ENCODE data around the gene ATP6V1C2. TPM values are rescaled to one million over a fixed set of nuclear protein-coding genes. Genes with fewer than 3 reads are reported as not detected.

The ATP6V1C2 gene
- total and polyA plus RNA-seq, 2 donors (not counting 1 experiment from before 2014, with no cell fraction given) = under 0.01 TPM; not detected in 1

DNA sequence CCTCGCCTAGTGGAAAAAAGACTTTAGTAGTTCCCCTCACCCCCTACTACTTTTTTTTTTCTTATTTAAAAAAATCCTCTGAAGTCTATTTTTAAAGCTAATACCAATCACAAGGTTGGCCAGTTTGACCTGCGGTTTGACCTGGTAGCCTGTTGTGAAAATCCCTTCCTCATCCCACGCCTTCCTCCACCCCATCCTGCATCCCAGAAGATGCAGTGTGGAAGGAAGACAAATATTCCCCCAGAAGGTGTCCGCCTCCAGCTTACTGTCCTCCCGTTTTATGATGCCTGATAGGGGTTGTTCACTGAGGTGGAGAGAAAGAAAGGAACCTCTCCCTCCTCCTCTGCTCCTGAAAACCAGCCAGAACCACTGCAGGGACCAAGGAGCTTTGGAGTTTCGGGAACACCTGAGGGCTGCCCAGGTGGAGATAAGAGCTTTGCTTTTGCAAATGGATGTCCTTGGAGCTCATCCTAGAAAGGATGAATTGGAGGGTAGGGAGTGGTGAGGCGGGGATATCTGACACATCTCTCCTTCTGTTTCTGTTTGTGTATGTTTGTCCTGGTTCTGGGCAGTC, 909 bp downstream of the ATP6V1C2 start:
- H3K4me3 ChIP-seq (replicated peaks in 1 of 4; ENCODE audit: control extremely low read depth in 1 of 4, insufficient read depth in 1 of 4, low read depth in 3 of 4, low read length in 4 of 4) = peak overlapping the region in 1 of 4 experiments; percentile 43
- no peaks in the 10 kb centered on the region for H3K79me2 ChIP-seq (ENCODE audit: control insufficient read depth, insufficient read depth, low read length)
- peaks cover 31% of the 10 kb centered on the region for H3K27me3 ChIP-seq (ENCODE audit: control insufficient read depth, insufficient read depth, low read length)
- TF ChIP-seq EZH2 (IDR thresholded peaks at IDR 0.05; ENCODE audit: low read length, missing control alignments) = peak; percentile 30
- TF ChIP-seq, protein P1, sequence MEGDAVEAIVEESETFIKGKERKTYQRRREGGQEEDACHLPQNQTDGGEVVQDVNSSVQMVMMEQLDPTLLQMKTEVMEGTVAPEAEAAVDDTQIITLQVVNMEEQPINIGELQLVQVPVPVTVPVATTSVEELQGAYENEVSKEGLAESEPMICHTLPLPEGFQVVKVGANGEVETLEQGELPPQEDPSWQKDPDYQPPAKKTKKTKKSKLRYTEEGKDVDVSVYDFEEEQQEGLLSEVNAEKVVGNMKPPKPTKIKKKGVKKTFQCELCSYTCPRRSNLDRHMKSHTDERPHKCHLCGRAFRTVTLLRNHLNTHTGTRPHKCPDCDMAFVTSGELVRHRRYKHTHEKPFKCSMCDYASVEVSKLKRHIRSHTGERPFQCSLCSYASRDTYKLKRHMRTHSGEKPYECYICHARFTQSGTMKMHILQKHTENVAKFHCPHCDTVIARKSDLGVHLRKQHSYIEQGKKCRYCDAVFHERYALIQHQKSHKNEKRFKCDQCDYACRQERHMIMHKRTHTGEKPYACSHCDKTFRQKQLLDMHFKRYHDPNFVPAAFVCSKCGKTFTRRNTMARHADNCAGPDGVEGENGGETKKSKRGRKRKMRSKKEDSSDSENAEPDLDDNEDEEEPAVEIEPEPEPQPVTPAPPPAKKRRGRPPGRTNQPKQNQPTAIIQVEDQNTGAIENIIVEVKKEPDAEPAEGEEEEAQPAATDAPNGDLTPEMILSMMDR (conservative IDR thresholded peaks at IDR 0.05 in 1 of 2, IDR thresholded peaks at IDR 0.05 in 1 of 2; ENCODE audit: low read depth in 1 of 2, low read length in 2 of 2) = no peak
- DNase-seq (ENCODE audit: low read depth in 2 of 2) = no peak
- H3K4me1 ChIP-seq (ENCODE audit: control insufficient read depth, extremely low read depth, insufficient read depth, low read length) = peaks cover 5% of the 10 kb centered on the region
- no peak overlapping the region for H2AFZ ChIP-seq (ENCODE audit: low read length)
- H3K36me3 ChIP-seq (ENCODE audit: control insufficient read depth, insufficient read depth, low read length) = no peaks in the 10 kb centered on the region
- H4K20me1 ChIP-seq (ENCODE audit: control insufficient read depth, extremely low read depth, insufficient read depth, low read length) = no peaks in the 10 kb centered on the region
- H3K27ac ChIP-seq (ENCODE audit: insufficient read depth, low read length) = no peak overlapping the region
- H3K9me3 ChIP-seq (ENCODE audit: control insufficient read depth, insufficient read depth, low read depth, low read length) = no peaks in the 10 kb centered on the region
- H3K4me2 ChIP-seq (ENCODE audit: extremely low read depth, insufficient read depth, low read length) = no peak overlapping the region
- H3K9ac ChIP-seq (ENCODE audit: insufficient read depth, low read length) = no peak overlapping the region

GRCh38 chr2:10732924-10733565, 11.6 kb downstream of the ATP6V1C2 start:
- no peaks in the 10 kb centered on the region for H3K4me1 ChIP-seq (ENCODE audit: control insufficient read depth, extremely low read depth, insufficient read depth, low read length)

GRCh38 chr2:10733566-10733925, 12.1 kb downstream of the ATP6V1C2 start:
- Histone ChIP-seq H4K20me1 (ENCODE audit: control insufficient read depth, extremely low read depth, insufficient read depth, low read length) (no peaks in the 10 kb centered on the region), H3K79me2 (ENCODE audit: control insufficient read depth, insufficient read depth, low read length) (no peaks in the 10 kb centered on the region), H3K9ac (ENCODE audit: insufficient read depth, low read length) (no peak overlapping the region), H3K27ac (ENCODE audit: insufficient read depth, low read length) (no peak overlapping the region), H3K27me3 (ENCODE audit: control insufficient read depth, insufficient read depth, low read length) (no peaks in the 10 kb centered on the region), H3K9me3 (ENCODE audit: control insufficient read depth, insufficient read depth, low read depth, low read length) (no peaks in the 10 kb centered on the region), H3K4me3 (replicated peaks in 1 of 4; ENCODE audit: control extremely low read depth in 1 of 4, insufficient read depth in 1 of 4, low read depth in 3 of 4, low read length in 4 of 4) (no peak overlapping the region), H3K4me2 (ENCODE audit: extremely low read depth, insufficient read depth, low read length) (no peak overlapping the region), H2AFZ (ENCODE audit: low read length) (no peak overlapping the region), H3K4me1 (ENCODE audit: control insufficient read depth, extremely low read depth, insufficient read depth, low read length) (no peaks in the 10 kb centered on the region), H3K36me3 (ENCODE audit: control insufficient read depth, insufficient read depth, low read length) (no peaks in the 10 kb centered on the region)
- no peak for DNase-seq (ENCODE audit: low read depth in 2 of 2)
- no peak for TF ChIP-seq EZH2 (IDR thresholded peaks at IDR 0.05; ENCODE audit: low read length, missing control alignments)
- TF ChIP-seq, protein P1 (conservative IDR thresholded peaks at IDR 0.05 in 1 of 2, IDR thresholded peaks at IDR 0.05 in 1 of 2; ENCODE audit: low read depth in 1 of 2, low read length in 2 of 2) = no peak

More at GRCh38 chr2:10732924-10733565, 11.6 kb downstream of the ATP6V1C2 start:
- no peak overlapping the region for H3K27ac ChIP-seq (ENCODE audit: insufficient read depth, low read length)
- no peaks in the 10 kb centered on the region for H3K27me3 ChIP-seq (ENCODE audit: control insufficient read depth, insufficient read depth, low read length)
- no peaks in the 10 kb centered on the region for H3K9me3 ChIP-seq (ENCODE audit: control insufficient read depth, insufficient read depth, low read depth, low read length)
- H3K4me3 ChIP-seq (replicated peaks in 1 of 4; ENCODE audit: control extremely low read depth in 1 of 4, insufficient read depth in 1 of 4, low read depth in 3 of 4, low read length in 4 of 4) = no peak overlapping the region
- no peak for DNase-seq (ENCODE audit: low read depth in 2 of 2)
- TF ChIP-seq EZH2 (IDR thresholded peaks at IDR 0.05; ENCODE audit: low read length, missing control alignments) = no peak
- TF ChIP-seq, protein P1 (conservative IDR thresholded peaks at IDR 0.05 in 1 of 2, IDR thresholded peaks at IDR 0.05 in 1 of 2; ENCODE audit: low read depth in 1 of 2, low read length in 2 of 2) = no peak
- no peak overlapping the region for H2AFZ ChIP-seq (ENCODE audit: low read length)
- H3K36me3 ChIP-seq (ENCODE audit: control insufficient read depth, insufficient read depth, low read length) = no peaks in the 10 kb centered on the region
- H3K79me2 ChIP-seq (ENCODE audit: control insufficient read depth, insufficient read depth, low read length) = no peaks in the 10 kb centered on the region
- no peak overlapping the region for H3K9ac ChIP-seq (ENCODE audit: insufficient read depth, low read length)
- no peak overlapping the region for H3K4me2 ChIP-seq (ENCODE audit: extremely low read depth, insufficient read depth, low read length)
- H4K20me1 ChIP-seq (ENCODE audit: control insufficient read depth, extremely low read depth, insufficient read depth, low read length) = no peaks in the 10 kb centered on the region
